ENCODE results near the gene ADAMTS12. TPM values are rescaled to one million over a fixed set of nuclear protein-coding genes. Genes with fewer than 3 reads are reported as not detected.

ADAMTS12 gene
- total RNA-seq, 1 donor, result under 0.01 TPM

DNA sequence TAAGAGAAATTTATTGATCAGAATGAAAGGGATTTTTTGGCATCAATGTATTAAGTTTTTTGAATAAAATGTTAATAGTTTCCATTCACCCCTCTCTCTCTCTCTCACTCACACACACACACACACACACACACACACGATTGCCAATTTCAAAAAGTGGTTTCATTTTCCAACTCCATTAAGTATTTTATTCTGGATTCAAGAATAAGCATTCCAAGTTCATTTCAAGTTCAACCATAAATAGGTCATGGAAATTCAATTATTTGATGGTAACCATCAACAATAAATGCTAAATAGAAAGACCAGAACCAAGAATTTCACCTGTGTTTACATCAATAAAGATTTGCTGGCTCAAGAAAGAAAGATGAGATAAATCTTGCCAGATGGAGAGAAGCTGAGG, 171.6 kb downstream of the ADAMTS12 start:
- Histone ChIP-seq H3K4me3 (ENCODE audit: low read length) (no peak overlapping the region), H3K9me3 (ENCODE audit: low read depth, low read length) (no peaks in the 10 kb centered on the region), H3K27me3 (ENCODE audit: insufficient read depth, low read length) (no peaks in the 10 kb centered on the region), H3K4me1 (ENCODE audit: insufficient read depth, low read length) (no peaks in the 10 kb centered on the region)

DNA sequence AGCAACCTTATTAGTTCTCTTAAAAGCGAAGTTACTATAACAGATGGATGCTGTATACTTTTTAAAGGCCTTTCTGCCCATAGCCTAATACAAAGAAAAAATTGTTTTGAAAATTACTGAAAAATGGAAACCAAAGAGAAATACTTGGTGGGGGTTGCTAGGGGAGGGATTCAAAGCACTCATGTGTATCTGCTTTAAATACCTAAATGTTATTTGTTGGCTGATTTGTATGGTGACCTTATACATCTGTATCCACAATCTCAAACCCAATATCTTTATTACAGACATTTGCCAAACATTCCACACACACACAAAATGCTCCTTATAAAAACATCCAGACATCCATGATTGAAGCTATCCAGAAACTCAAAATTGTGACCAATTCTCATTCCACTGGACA, 172.0 kb downstream of the ADAMTS12 start:
- Histone ChIP-seq H3K4me3 (ENCODE audit: low read length) (no peak overlapping the region), H3K9me3 (ENCODE audit: low read depth, low read length) (no peaks in the 10 kb centered on the region), H3K4me1 (ENCODE audit: insufficient read depth, low read length) (no peaks in the 10 kb centered on the region), H3K27me3 (ENCODE audit: insufficient read depth, low read length) (no peaks in the 10 kb centered on the region)

DNA sequence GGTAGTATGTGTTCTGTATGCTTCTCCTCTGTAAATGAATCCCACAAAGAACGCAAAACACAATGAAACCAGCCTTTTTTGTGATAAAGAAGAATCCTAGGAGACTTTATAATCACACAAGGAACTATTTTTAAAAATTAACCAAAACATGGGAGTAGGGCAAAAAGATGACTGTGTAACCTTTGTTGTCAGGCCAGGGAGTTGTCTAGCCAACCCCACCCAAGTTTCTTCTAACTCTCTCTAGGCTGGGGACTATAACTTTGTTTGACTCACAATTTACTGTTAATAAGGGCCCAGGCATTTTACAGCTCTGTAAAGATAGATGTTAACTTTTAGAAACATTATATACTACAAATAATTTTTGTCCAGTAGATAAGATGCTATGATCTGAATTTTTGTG, 176.1 kb downstream of the ADAMTS12 start:
- no peak overlapping the region for H3K4me3 ChIP-seq (ENCODE audit: low read length)
- H3K27me3 ChIP-seq (ENCODE audit: insufficient read depth, low read length), result no peaks in the 10 kb centered on the region
- no peaks in the 10 kb centered on the region for H3K4me1 ChIP-seq (ENCODE audit: insufficient read depth, low read length)
- no peaks in the 10 kb centered on the region for H3K9me3 ChIP-seq (ENCODE audit: low read depth, low read length)

DNA sequence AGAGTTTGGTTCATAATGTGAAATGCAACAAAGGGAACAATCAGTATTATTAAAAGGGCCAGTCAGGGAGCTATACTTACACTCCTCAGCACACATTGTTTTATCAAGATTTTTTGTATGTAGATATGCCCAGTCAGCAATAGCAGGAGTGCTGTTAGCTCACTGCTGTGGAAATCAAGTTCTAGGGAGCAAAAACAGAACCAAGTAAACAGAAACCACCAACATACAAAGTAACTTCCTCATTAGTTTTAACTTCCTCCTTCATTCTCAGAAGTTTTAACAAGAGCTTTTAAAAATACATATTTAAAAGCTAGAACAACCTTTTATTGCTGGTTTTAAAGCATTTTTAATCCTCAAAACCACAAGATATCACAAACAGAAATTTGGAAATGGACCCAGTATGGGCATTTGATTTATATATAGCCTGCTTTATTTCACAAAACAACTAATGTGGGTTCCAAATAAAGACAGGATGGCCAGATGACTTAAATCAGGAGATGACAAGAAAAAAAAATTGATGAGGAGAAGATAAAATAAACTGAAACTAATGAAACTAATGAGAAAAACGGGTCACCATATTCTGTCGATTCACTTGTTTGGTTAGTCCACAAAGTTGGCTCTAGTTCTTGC, 178.5 kb downstream of the ADAMTS12 start:
- H3K9me3 ChIP-seq (ENCODE audit: low read depth, low read length), result no peaks in the 10 kb centered on the region
- no peaks in the 10 kb centered on the region for H3K27me3 ChIP-seq (ENCODE audit: insufficient read depth, low read length)
- H3K4me1 ChIP-seq (ENCODE audit: insufficient read depth, low read length), result no peaks in the 10 kb centered on the region
- no peak overlapping the region for H3K4me3 ChIP-seq (ENCODE audit: low read length)

DNA sequence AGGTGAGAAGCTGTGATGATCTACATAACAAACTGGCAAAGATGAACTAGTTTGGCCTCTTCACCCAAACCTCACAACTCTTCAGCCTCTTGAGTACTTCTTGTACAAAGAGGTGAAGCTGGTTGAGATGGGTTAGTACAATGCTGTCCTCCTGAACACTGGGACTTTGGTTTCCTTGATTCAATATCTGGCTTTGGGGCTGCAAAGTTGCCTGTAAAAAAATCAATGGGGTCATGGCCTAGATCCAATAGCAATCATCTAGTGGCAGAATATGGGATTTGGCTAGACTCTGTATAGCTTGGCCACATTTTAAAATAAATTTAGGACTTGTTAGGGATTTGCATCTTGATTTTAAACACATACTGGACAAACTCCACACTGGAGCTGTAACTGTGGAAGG, 179.1 kb downstream of the ADAMTS12 start:
- H3K9me3 ChIP-seq (ENCODE audit: low read depth, low read length), result no peaks in the 10 kb centered on the region
- H3K27me3 ChIP-seq (ENCODE audit: insufficient read depth, low read length), result no peaks in the 10 kb centered on the region
- no peak overlapping the region for H3K4me3 ChIP-seq (ENCODE audit: low read length)
- no peaks in the 10 kb centered on the region for H3K4me1 ChIP-seq (ENCODE audit: insufficient read depth, low read length)

DNA sequence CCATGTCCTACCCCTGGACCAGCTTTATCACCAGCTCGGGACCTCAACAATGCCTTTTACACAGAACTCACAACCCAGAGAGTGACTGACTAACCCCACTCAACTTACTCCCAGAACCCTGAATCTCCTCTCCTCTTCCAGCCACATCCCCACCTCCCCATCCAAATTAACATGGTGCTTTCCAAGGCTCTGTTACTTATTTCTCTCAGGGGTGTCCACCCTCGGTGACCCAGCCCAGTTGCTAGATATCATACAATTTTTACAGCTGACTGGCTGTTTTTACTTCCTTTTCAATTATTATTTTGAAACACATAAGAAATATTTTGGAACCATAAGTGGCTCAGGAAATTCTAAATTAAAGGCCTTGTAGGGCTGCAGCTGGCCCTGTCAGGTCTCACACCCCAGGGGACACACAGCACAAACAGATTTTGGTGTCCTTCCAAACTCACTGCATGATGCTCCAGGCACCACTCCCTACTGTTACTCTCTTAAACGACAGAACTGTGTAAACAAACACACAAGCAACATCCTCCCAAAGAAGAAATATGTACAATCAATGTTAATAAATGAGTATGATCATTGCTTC, 180.6 kb downstream of the ADAMTS12 start:
- no peaks in the 10 kb centered on the region for H3K27me3 ChIP-seq (ENCODE audit: insufficient read depth, low read length)
- no peaks in the 10 kb centered on the region for H3K4me1 ChIP-seq (ENCODE audit: insufficient read depth, low read length)
- no peaks in the 10 kb centered on the region for H3K9me3 ChIP-seq (ENCODE audit: low read depth, low read length)
- no peak overlapping the region for H3K4me3 ChIP-seq (ENCODE audit: low read length)

DNA sequence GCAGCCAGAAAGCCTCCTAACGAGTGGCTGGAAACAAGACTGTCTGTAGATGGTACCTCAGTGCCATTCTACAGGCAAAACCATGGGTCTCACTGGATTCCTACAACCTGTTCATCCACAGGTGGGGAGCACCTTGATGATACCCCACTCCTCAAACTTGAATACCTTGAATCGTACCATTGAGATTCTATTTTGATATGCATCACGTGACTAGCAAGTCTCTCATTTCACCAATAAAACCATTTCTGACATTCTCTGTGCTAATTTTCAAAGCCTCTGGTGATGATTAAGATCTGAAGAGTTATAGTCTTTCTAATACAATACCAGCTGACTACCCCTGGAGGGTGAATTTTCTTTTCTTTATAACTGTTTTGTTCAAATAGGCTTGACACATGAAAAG, 188.9 kb downstream of the ADAMTS12 start:
- no peaks in the 10 kb centered on the region for H3K4me1 ChIP-seq (ENCODE audit: insufficient read depth, low read length)
- H3K9me3 ChIP-seq (ENCODE audit: low read depth, low read length), result no peaks in the 10 kb centered on the region
- no peaks in the 10 kb centered on the region for H3K27me3 ChIP-seq (ENCODE audit: insufficient read depth, low read length)
- H3K4me3 ChIP-seq (ENCODE audit: low read length), result no peak overlapping the region

DNA sequence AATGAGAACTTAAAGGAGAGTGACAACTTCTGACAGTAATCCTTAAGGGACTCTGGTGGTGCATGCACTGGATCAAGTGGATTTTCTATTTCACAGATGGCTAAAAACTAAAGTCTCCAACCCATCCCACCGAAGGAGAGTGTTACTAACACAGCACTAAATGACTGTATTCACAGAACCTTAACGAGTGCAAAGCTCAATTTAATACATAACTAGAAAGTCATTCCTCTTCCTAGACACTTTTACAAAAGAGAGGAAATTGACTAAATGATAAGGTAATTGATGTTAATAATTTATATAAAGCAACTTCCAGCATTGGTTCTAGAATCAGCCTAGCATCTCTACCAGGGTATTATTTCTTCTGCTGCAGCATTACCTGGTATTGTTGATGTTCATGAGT, 189.8 kb downstream of the ADAMTS12 start:
- Histone ChIP-seq H3K9me3 (ENCODE audit: low read depth, low read length) (no peaks in the 10 kb centered on the region), H3K27me3 (ENCODE audit: insufficient read depth, low read length) (no peaks in the 10 kb centered on the region), H3K4me3 (ENCODE audit: low read length) (no peak overlapping the region), H3K4me1 (ENCODE audit: insufficient read depth, low read length) (no peaks in the 10 kb centered on the region)

DNA sequence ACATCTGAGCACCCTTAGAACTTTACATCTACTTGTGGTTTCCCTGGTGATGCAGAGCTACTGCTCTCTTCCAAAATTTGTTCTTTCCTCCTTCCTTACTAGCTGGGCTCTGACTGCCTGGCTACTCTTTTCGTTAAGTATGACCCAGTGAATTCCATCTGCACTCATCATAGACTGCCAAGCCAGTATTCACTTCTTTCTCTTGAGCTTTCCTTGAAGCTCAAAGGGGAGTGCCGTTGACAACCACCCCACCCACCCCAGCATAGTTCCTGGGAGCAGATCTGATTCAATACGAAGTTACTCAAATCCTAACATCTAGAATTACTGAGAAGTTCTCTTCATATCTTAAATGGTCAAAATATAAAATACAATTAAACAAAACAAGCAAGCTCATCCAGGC, 190.5 kb downstream of the ADAMTS12 start:
- no peaks in the 10 kb centered on the region for H3K9me3 ChIP-seq (ENCODE audit: low read depth, low read length)
- H3K4me1 ChIP-seq (ENCODE audit: insufficient read depth, low read length), result no peaks in the 10 kb centered on the region
- no peak overlapping the region for H3K4me3 ChIP-seq (ENCODE audit: low read length)
- H3K27me3 ChIP-seq (ENCODE audit: insufficient read depth, low read length), result no peaks in the 10 kb centered on the region

DNA sequence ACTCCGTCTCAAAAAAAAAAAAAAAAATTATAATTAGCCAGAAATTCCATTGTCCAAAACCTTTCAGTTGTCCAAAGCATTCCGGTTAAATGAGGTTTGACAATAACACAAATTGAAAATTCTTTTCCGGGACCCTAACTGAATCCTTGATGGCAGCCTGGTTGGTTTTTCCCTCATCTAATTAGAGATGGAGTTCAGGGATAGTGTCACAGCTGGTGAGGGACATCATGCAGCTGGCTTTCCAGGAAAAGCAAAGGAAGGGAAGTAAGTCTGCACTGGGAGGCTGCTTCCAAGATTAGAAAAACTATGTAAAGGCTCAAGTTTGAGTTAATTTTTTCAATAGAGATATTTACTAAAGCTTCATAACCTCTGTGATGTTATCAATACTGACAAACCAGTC, 195.4 kb downstream of the ADAMTS12 start:
- Histone ChIP-seq H3K9me3 (ENCODE audit: low read depth, low read length) (no peaks in the 10 kb centered on the region), H3K4me1 (ENCODE audit: insufficient read depth, low read length) (no peaks in the 10 kb centered on the region), H3K27me3 (ENCODE audit: insufficient read depth, low read length) (no peaks in the 10 kb centered on the region), H3K4me3 (ENCODE audit: low read length) (no peak overlapping the region)

DNA sequence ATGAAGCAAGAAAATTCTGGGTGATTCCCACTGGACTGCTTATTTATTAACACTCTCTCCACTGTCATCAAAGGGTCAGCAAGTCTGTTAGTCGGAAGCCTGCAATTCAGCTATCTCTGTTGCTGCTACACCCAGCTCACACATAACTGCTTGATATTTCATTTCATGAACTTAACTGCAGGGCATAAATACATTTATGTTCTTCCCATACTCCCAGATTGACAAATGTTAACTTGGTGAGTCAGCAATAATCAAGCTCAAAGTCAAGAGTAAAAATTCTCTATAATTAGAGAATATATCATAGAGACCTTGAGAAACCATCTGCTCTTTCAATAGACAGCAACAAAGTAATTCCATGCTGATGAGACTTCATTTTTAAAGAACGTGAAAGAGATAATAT, 198.8 kb downstream of the ADAMTS12 start:
- Histone ChIP-seq H3K4me1 (ENCODE audit: insufficient read depth, low read length) (no peaks in the 10 kb centered on the region), H3K27me3 (ENCODE audit: insufficient read depth, low read length) (no peaks in the 10 kb centered on the region), H3K9me3 (ENCODE audit: low read depth, low read length) (no peaks in the 10 kb centered on the region), H3K4me3 (ENCODE audit: low read length) (no peak overlapping the region)

DNA sequence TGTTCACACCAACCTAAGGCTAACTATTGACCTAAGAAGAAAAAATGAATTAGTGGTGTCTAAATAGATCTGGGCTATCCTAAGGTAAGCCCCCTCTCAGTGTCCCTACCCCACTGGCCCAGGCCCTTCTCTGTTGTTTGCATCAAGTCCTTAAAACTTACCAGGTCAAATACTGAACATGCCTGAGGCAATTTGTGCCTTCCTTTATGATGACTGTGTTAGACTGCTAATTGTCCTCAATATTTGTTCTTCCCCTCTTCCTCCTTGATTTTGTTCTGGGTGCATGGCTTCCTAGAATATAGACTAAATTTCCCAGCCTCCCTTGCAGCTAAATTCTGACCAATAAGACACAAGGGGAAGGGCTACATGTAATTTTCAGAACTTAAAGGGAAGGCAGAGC, 199.9 kb downstream of the ADAMTS12 start:
- Histone ChIP-seq H3K9me3 (ENCODE audit: low read depth, low read length) (no peaks in the 10 kb centered on the region), H3K4me1 (ENCODE audit: insufficient read depth, low read length) (no peaks in the 10 kb centered on the region), H3K27me3 (ENCODE audit: insufficient read depth, low read length) (no peaks in the 10 kb centered on the region), H3K4me3 (ENCODE audit: low read length) (no peak overlapping the region)

DNA sequence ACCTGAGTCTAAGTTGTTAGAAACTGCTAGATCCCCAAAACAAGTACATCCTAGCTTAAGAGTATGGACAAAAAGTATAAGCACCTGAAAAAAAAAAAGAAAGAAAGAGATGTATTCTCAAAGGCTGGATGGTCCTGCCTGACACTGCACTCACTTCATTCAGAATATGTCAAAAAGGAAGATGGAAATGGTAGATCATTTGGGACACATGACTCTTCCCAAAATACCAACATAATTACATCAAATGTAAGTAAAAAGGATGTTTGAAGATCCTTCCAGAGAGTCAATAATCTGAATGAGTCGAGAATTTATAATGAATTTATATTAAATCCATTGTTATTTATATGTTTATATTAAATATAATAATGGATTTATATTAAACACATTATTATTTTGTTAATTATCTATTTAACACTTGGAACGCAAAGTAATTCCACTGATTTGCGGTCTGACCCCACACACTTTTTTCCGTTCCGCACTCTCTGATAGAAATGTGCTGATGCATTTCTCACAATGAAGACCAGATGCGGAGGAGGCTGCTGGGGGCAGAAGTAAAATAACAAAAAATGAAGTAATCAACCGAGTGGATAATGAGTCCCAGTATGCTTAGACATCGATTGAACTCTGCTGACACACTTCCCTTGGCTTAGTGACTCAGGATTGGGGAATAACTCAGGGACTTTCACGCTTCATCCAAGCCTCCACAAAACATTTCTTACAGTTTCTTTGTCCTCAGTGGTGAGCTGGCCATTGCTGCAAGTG, 201.2 kb downstream of the ADAMTS12 start:
- Histone ChIP-seq H3K27me3 (ENCODE audit: insufficient read depth, low read length) (no peaks in the 10 kb centered on the region), H3K9me3 (ENCODE audit: low read depth, low read length) (no peaks in the 10 kb centered on the region), H3K4me3 (ENCODE audit: low read length) (no peak overlapping the region), H3K4me1 (ENCODE audit: insufficient read depth, low read length) (no peaks in the 10 kb centered on the region)

DNA sequence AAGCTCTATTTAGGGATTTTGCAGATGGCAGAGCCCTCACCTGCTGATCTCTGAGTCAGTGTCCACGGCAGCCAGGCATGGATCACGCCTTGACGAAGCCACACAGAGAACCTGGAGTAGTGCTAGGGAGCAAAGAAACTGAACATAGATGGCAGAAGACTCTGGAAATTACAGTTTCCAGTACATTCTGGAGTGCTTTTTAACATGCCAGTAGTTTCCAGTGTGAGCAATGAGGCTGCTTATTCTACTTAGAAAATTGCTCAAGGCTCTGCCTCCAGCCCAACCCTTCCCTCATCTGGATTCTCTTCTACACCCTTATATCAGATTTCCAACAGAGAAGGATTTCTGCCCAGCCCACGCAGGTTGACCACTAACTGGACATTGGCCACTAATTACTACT, 203.3 kb downstream of the ADAMTS12 start:
- H3K4me1 ChIP-seq (ENCODE audit: insufficient read depth, low read length), result no peaks in the 10 kb centered on the region
- H3K4me3 ChIP-seq (ENCODE audit: low read length), result no peak overlapping the region

DNA sequence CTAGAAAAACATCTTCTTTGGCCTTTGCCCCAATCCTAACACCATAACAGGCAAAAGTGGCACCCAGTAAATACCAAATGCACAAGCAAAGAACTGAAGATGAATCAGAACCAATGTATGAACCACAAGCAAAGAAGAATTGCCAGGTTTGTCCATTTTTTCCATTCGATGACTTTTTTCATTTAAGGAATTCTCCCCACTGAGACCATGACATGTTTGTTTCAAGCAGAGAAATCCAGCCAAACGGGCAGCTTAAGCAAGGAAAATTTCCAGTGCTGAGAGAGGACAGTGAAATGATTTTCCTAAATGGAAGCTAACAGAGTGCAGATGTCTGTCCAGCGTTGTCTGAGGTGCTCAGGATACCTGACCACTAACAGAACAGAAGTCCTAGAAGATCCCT, 203.7 kb downstream of the ADAMTS12 start:
- H3K27me3 ChIP-seq (ENCODE audit: insufficient read depth, low read length), result no peaks in the 10 kb centered on the region
- no peaks in the 10 kb centered on the region for H3K4me1 ChIP-seq (ENCODE audit: insufficient read depth, low read length)
- no peak overlapping the region for H3K4me3 ChIP-seq (ENCODE audit: low read length)
- no peaks in the 10 kb centered on the region for H3K9me3 ChIP-seq (ENCODE audit: low read depth, low read length)

More for the DNA sequence above, 203.3 kb downstream of the ADAMTS12 start:
- H3K9me3 ChIP-seq (ENCODE audit: low read depth, low read length), result no peaks in the 10 kb centered on the region
- H3K27me3 ChIP-seq (ENCODE audit: insufficient read depth, low read length), result no peaks in the 10 kb centered on the region

Data from mononuclear cell (primary cell).